ENCODE results near the gene GPC3. TPM values are rescaled to one million over a fixed set of nuclear protein-coding genes. Genes with fewer than 3 reads are reported as not detected.
"Not testable (repeated sequence)": the region's sequence is repeated elsewhere in the genome, so short reads cannot be mapped to it uniquely, and the experiment has no call there.

GPC3 gene
- total RNA-seq, 4 donors from 2014 or later = 1.4 to 5.8 (median 2.7) TPM

GRCh38 chrX:134024686-134025377, 39.4 kb upstream of the GPC3 start:
- no peak for TF ChIP-seq CTCF (IDR thresholded peaks at IDR 0.05 in 4 of 5, conservative IDR thresholded peaks at IDR 0.05 in 1 of 5)
- no peak for TF ChIP-seq POLR2A (IDR thresholded peaks at IDR 0.05)
- in situ Hi-C loops (cut with MboI; ENCODE audit: low sequenced_read_pairs in 4 of 4) = no loop called here
- ATAC-seq (no peak), DNase-seq (no peak)
- no peaks in the 10 kb centered on the region for H3K9me3 ChIP-seq
- intact Hi-C loops (cut with DNase I; ENCODE audit: low total_unique reads) = no loop called here
- H3K27me3 ChIP-seq = no peaks in the 10 kb centered on the region
- no peak overlapping the region for H3K4me3 ChIP-seq
- no peaks in the 10 kb centered on the region for H3K4me1 ChIP-seq
- no peaks in the 10 kb centered on the region for H3K36me3 ChIP-seq
- no peak overlapping the region for H3K27ac ChIP-seq

GRCh38 chrX:134023851-134024281, 38.5 kb upstream of the GPC3 start:
- Histone ChIP-seq H3K4me1 (no peaks in the 10 kb centered on the region), H3K9me3 (no peaks in the 10 kb centered on the region), H3K27me3 (no peaks in the 10 kb centered on the region), H3K27ac (no peak overlapping the region), H3K36me3 (no peaks in the 10 kb centered on the region), H3K4me3 (no peak overlapping the region)
- ATAC-seq = no peak
- DNase-seq = no peak
- TF ChIP-seq CTCF (IDR thresholded peaks at IDR 0.05 in 4 of 5, conservative IDR thresholded peaks at IDR 0.05 in 1 of 5) = no peak
- TF ChIP-seq POLR2A (IDR thresholded peaks at IDR 0.05) = no peak
- intact Hi-C loops (cut with DNase I; ENCODE audit: low total_unique reads) = no loop called here
- in situ Hi-C loops (cut with MboI; ENCODE audit: low sequenced_read_pairs in 4 of 4) = no loop called here

GRCh38 chrX:134020910-134021309, 35.5 kb upstream of the GPC3 start:
- in situ Hi-C loops (cut with MboI; ENCODE audit: low sequenced_read_pairs in 4 of 4) = no loop called here

GRCh38 chrX:134019567-134020206, 34.3 kb upstream of the GPC3 start:
- ATAC-seq = no peak
- Histone ChIP-seq H3K27ac (no peak overlapping the region), H3K4me3 (no peak overlapping the region), H3K9me3 (no peaks in the 10 kb centered on the region), H3K27me3 (no peaks in the 10 kb centered on the region), H3K4me1 (no peaks in the 10 kb centered on the region), H3K36me3 (no peaks in the 10 kb centered on the region)
- in situ Hi-C loops (cut with MboI; ENCODE audit: low sequenced_read_pairs in 4 of 4) (no loop called here), intact Hi-C loops (cut with DNase I; ENCODE audit: low total_unique reads) (no loop called here)
- no peak for DNase-seq
- TF ChIP-seq CTCF (IDR thresholded peaks at IDR 0.05 in 4 of 5, conservative IDR thresholded peaks at IDR 0.05 in 1 of 5) (no peak), POLR2A (IDR thresholded peaks at IDR 0.05) (no peak)

More at GRCh38 chrX:134020910-134021309, 35.5 kb upstream of the GPC3 start:
- no peak for ATAC-seq
- Histone ChIP-seq H3K4me1 (no peaks in the 10 kb centered on the region), H3K27me3 (no peaks in the 10 kb centered on the region), H3K4me3 (no peak overlapping the region), H3K9me3 (no peaks in the 10 kb centered on the region), H3K27ac (no peak overlapping the region), H3K36me3 (no peaks in the 10 kb centered on the region)
- TF ChIP-seq CTCF (IDR thresholded peaks at IDR 0.05 in 4 of 5, conservative IDR thresholded peaks at IDR 0.05 in 1 of 5) (no peak), POLR2A (IDR thresholded peaks at IDR 0.05) (no peak)
- intact Hi-C loops (cut with DNase I; ENCODE audit: low total_unique reads) = no loop called here
- no peak for DNase-seq

- H3K4me3 ChIP-seq; DNase-seq; in situ Hi-C loops (cut with MboI; ENCODE audit: low sequenced_read_pairs in 4 of 4); ATAC-seq; H3K27ac ChIP-seq; H3K36me3 ChIP-seq; intact Hi-C loops (cut with DNase I; ENCODE audit: low total_unique reads); H3K9me3 ChIP-seq; H3K27me3 ChIP-seq; H3K4me1 ChIP-seq: not testable (repeated sequence)
Measured at GRCh38 chrX:134016309-134016708, 30.9 kb upstream of the GPC3 start.

GRCh38 chrX:134015510-134015909, 30.1 kb upstream of the GPC3 start:
- H3K27me3 ChIP-seq; H3K4me3 ChIP-seq; H3K9me3 ChIP-seq; H3K27ac ChIP-seq; ATAC-seq; H3K4me1 ChIP-seq; DNase-seq; intact Hi-C loops (cut with DNase I; ENCODE audit: low total_unique reads); in situ Hi-C loops (cut with MboI; ENCODE audit: low sequenced_read_pairs in 4 of 4); H3K36me3 ChIP-seq: not testable (repeated sequence)
